Stimulated activated CD4-positive, alpha-beta T cell treated with anti-CD3 and anti-CD28 coated beads, TNF-alpha, amount 100 ng/mL, for 1 hour (primary cell): ENCODE data around the gene SEPTIN11.
"Not testable (repeated sequence)": the region's sequence is repeated elsewhere in the genome, so short reads cannot be mapped to it uniquely, and the experiment has no call there.

ENCODE experiments used
- DNase-seq, 3 donors: peaks; one replicate each; pipeline ENCODE4 v3.0.0-alpha.2; 2020; ENCODE audit warnings: low read depth in 3 of 3, low spot score in 1 of 3

The SEPTIN11 gene

DNA sequence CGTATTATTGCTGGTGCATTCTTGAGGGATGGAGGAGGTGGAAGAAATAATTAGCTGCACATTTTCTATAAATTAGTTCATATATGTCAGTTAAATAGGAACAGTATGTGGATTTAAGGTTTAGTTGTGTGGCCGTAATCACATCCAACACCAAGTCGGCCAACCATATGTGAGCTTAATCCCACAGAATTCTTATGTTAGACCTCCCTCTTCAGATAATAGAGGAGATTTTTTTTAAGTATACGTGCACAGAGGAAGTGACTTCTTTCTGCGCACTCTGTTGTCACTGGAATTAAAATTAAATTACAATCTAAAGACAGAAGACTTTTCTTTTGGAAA lies 2.1 kb downstream of the SEPTIN11 start:
- no peak for DNase-seq

DNA sequence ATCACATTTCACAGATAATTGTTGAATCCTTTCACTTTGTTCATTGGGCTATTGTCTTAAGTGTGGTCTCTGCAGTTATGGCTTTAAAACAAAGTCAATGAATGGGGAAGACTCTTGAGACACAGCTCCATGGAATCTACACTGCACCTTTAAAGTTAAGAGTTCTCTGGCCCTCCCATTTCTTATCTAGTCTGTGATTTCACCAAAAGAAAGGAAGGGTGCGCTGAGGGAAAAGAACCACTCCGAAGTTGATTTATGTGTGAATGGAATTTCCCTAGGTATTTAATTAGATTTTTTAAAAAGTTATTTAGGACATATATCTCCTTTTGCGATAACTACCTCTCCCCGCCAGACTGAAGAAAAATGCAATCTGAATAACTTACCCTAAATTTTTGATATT lies 2.5 kb downstream of the SEPTIN11 start:
- DNase-seq: no peak

DNA sequence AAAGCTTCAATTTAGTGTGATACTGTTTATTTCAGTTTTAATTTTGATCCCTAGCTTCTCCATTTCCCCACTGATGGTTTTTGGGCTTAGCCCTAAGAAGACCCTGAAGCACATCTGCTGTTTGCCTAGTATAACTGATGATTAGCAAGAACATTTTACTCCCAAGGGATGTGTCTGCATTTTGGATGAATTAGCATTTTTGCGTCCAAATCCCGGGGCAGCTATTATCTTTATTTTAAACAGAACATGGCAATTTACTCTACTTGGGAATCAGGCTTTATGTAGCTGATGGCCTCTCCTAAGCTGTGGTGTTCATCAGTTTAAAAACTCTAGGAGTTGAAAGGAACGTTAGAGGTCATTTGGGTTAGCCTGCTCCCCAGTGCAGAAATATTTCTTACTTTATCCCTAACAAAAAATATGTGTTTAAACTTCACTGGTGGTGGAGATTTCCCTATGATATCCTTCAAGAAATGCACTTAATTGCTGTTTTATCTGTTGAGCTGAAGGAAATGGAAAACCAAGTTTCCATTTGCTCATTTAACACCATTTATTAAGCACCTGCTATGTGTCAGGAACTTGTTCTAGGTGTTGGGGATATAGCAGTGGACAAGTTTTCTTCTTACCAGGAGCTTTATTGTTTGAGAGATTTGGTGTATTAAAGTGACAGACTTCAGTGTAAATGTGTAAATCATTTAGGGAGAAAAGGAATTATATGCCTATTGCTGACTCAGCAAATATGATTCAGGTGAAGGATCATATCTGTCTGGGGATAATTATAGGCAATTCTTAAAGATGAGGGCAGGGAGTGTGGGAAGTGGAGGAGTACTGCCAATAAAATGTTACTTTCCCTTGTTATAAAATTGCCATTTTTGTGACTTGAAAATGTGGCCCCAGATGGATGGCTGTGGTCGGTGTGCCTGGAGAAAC lies 3.4 kb downstream of the SEPTIN11 start:
- DNase-seq: no peak

GRCh38 chr4:76953956-76954355 lies 4.4 kb downstream of the SEPTIN11 start:
- no peak for DNase-seq

DNA sequence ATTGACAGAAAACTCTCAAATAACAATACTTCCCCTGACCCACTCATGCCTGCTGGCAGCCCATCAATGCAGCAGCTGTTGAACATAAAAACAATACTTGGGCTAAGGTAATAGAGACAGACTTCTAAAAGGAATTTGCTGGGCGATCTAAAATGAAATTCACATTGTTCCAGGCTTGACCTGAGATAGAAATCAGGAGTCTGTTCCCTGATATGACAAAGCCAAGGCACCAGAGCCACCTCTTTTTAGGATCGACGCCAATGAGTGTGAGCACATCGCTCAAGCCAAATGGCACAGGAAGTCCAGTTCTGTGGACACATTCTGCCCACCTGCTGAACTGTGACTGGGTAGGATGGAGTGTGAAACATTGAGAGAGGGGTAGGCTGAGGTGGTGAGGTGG lies 4.9 kb downstream of the SEPTIN11 start:
- DNase-seq: no peak

DNA sequence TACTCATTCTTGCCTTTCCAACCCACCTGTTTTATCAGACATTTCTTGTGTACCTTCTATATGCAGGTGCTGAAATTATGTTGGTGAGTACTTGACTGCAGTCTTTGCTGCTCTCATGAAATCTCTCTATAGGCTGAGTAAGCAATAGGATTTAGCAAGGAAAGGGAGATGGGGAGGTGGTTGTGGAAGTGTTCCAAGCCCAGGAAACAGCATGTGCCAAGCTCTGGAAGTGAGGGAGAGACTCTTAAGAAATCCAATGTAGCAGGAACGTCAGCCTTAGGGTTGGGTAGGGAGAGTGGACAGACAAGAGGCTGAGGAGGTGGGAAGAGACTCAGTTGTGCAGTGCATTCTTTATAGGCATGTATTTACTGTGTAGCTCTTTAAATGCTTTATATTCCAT lies 5.6 kb downstream of the SEPTIN11 start:
- DNase-seq: no peak

- no peak for DNase-seq
These were observed 7.6 kb downstream of the SEPTIN11 start for GRCh38 chr4:76957004-76957738.

- no peak for DNase-seq
These were observed 9.3 kb downstream of the SEPTIN11 start for GRCh38 chr4:76958891-76959290.

DNA sequence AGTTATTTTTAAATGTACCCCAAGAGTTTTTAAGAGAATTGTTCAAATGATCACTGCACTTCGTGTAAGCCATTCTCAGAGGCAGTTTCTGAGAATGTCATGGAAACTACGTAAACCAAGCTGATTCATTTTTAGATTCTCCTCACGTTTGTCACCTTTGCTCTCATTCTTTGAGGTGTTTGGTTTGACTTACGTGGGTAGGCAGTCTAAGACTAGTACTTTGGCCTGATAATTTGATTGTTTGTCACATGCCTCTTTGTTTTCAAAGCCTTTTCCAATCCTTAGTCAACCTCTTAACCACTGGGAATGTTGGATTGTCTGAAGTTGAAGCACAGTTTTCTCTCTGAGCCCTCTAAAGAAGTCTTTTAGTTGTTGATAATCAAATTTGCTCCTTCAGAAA lies 10.5 kb downstream of the SEPTIN11 start:
- DNase-seq: no peak

GRCh38 chr4:76962406-76963130 lies 13.0 kb downstream of the SEPTIN11 start:
- DNase-seq: no peak

DNA sequence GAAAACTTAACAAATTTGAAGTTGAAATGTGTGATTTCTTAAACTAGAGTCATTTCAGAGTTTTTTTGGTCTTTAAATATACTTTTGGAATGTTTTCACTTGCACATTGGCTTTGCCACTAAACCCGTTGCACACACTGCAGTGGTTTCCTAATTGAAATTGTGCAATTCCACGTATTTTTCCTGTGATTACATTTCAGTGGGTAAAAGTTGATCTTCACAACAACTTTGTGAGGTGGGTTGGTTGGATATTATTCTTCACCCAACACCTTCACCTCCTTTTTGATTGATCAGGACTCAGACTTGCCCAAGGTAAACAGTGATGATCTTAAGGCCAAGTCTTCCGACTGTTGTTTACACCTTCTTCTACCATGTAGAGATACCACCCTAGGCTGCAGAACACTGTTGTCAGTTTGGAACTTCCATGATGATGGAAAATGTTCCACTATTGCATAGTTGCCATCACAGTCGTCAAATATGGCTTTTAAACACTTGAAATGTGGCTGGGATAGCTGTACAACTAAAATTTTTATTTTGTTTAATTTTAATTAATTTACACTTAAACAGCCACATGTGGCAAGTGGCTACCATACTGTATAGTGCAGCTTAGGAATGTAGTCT lies 13.7 kb downstream of the SEPTIN11 start:
- no peak for DNase-seq

DNA sequence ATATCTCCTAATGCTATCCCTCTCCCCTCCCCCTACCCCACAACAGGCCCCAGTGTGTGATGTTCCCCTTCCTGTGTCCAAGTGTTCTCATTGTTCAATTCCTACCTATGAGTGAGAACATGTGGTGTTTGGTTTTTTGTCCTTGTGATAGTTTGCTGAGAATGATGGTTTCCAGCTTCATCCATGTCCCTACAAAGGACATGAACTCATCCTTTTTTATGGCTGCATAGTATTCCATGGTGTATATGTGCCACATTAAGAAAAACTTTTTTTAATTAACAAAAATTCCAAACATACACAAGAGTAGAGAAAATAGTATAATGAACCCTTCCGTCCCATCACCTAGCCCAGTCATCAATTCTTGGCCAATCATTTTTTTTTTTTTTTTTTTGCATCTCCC lies 14.4 kb downstream of the SEPTIN11 start:
- DNase-seq: not testable (repeated sequence)

DNA sequence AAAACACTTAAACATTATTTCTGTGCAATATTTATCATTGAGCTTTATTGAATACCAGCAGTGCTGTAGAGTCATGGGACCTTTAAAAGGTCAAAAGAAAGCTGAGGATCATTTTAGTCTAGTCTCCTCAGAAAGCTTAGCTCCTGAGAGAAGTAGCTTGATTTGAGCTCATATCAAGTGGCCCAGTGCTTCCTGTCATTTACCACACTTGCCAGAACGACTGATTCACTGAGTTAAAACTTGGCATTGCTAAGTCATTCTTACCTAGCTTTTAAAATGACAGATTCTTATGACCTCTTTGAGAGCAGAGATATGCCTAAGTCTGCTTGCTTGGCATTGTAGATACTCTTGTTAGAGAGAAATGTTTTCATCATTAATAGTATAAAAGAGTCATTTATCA lies 15.2 kb downstream of the SEPTIN11 start:
- DNase-seq: no peak

DNA sequence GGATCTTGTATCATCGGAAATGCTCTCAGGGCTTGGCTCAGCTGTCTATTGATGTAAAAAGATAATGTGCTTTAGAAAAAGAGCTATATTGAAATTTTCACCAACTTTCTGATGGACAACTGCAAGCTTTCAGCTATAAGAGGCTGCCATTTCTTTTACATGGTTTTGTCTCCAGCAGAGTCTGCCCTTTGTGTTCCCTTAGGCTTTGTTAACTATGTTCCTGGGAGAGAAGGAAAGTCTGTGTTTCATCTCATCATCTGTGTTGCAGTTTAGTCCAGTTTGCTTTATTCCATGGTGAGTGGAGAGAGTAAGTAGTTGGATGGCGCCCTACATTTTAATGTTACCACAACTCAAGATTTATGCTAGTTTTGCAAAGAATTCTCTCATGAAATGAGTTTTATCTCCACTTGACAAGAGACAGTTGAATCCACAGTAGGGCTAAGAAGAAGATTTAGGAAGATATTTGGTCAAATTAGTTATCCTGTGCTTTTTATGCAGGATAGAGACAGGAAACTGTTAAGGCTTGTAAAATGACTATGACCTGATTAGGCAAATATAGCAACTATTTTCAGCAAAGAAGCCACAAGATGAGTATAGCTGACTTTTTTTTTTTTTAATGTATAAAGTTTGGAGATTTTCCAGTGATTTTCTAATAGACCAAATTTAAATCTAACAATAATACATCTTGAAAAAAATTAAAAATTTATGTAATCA lies 16.5 kb downstream of the SEPTIN11 start:
- DNase-seq: no peak

DNA sequence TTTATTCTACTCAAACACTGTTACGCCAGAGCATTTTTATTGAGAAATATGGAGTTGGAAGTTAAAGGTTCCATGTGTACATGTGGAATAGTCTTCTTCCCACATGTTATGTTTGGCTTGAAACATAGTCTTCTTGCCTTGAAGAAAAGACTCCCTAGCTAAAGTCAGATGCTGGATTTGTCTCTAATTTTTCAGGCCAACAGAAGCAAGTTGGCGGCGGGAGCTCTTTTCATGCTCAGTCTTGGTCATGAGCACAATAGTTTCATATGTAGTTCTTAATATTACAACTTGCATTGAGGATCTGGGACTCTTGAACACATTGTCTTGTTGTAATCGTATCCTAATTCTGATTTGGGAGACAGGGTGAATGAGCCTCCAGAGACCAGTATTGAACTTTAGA lies 19.4 kb downstream of the SEPTIN11 start:
- DNase-seq: no peak

DNA sequence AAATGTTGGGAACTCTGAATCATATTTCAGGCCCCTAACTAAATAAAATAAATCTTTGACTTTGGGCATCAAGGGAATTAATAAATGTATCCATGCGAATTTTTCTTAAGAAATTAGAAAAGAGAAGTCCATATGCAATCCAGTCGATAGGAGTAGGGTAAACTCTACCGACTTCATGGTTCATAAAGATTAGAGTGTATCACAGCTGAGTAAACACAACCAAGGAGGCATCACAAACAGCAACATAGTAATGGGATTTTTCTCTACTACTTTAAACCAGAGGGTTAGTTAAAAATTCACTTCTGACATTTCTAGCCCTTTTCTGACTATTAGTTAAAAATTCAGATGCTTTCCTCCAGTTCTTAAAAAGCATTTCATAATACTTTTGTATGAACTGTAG lies 19.9 kb downstream of the SEPTIN11 start:
- DNase-seq: no peak

- DNase-seq: no peak
These were observed 20.5 kb downstream of the SEPTIN11 start for GRCh38 chr4:76969941-76970529.

- no peak for DNase-seq
These were observed 22.8 kb downstream of the SEPTIN11 start for GRCh38 chr4:76972306-76972705.

DNA sequence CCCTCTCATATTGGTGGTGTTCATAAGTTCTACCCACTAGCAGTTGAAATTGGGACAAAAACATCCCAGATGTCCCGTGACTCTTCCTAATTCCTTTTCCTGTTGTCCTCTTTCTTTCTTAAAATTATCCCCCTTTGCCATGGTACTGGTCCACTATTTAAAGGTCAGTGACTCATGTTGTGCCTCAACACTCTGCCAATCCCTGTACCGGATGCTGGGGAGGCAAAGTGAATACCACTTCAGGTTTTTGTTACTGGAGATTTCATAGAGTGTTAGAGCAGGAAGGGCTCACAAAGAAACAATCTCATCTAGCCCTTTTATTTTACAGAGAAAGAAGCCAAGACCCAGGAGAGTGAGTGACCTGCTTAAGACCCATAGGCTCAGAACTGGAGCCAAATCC lies 24.6 kb downstream of the SEPTIN11 start:
- DNase-seq: no peak

GRCh38 chr4:76977113-76977512 lies 27.6 kb downstream of the SEPTIN11 start:
- DNase-seq: no peak
